H1 (cell line): ENCODE results near the gene CENPP. TPM values are rescaled to one million over a fixed set of nuclear protein-coding genes. Genes with fewer than 3 reads are reported as not detected.
A peak's percentile ranks its signal among the peaks of the same experiment; 100 is the strongest.

Experiments
- CTCF ChIA-PET: fragments of 300-600 bp; sonication (Branson Sonifier 250); formaldehyde crosslinking; loops from one replicate; lab custom pipeline; 2021; ENCODE audit not compliant: partially characterized antibody; lab: Charles Lee
- POLR2A ChIA-PET: fragments of 300-600 bp; sonication (Branson Sonifier 250); formaldehyde crosslinking; loops from one replicate; lab custom pipeline; 2021; ENCODE audit warnings: inconsistent platforms; ENCODE audit not compliant: partially characterized antibody; lab: Charles Lee
- DNase-seq, 2 experiments: peaks; one replicate each; pipeline versions ENCODE4 v3.0.0 to v3.0.0-alpha.2; 2010 to 2022; ENCODE audit warnings: low spot score in 2 of 2, low read depth in 1 of 2, mixed read lengths in 1 of 2
- FAIRE-seq: peaks from 2 replicates; lab custom pipeline; 2011; peaks lifted over from hg19 to GRCh38; lab: Jason Lieb, UNC
- H2AFZ ChIP-seq: 2 replicates; pipeline ENCODE4 v1.8.1; 2012; ENCODE audit warnings: low read length, inconsistent platforms
- H2AK5ac ChIP-seq: 2 replicates; pipeline ENCODE4 v1.6.1; 2013; ENCODE audit warnings: low read depth, low read length
- H2BK120ac ChIP-seq: replicated peaks from 2 replicates; pipeline ENCODE3; 2013; ENCODE audit warnings: low read depth, low read length, inconsistent platforms
- H2BK12ac ChIP-seq: 2 replicates; pipeline ENCODE4 v1.6.1; 2013; ENCODE audit warnings: low read depth, low read length
- H2BK15ac ChIP-seq: 2 replicates; pipeline ENCODE4 v1.6.1; 2013; ENCODE audit warnings: low read length
- H2BK20ac ChIP-seq: 2 replicates; pipeline ENCODE4 v1.6.1; 2013; ENCODE audit warnings: low read length
- H2BK5ac ChIP-seq: 2 replicates; pipeline ENCODE4 v1.6.1; 2013; ENCODE audit warnings: low read depth, low read length
- H3K14ac ChIP-seq: 2 replicates; pipeline ENCODE4 v1.6.1; 2013; ENCODE audit warnings: inconsistent platforms; ENCODE audit not compliant: insufficient read length
- H3K18ac ChIP-seq: 2 replicates; pipeline ENCODE4 v1.6.1; 2013; ENCODE audit warnings: low read length; ENCODE audit errors: extremely low read depth
- H3K23ac ChIP-seq: 2 replicates; pipeline ENCODE4 v1.6.1; 2013; ENCODE audit warnings: inconsistent platforms; ENCODE audit not compliant: insufficient read length
- H3K23me2 ChIP-seq: 2 replicates; pipeline ENCODE4 v1.6.1; 2013; ENCODE audit warnings: low read depth, low read length
- H3K27ac ChIP-seq: 2 replicates; pipeline ENCODE4 v1.6.1; 2011; ENCODE audit warnings: low read depth, low read length, inconsistent platforms
- H3K27me3 ChIP-seq, 4 experiments: replicated peaks in 1 of 4; 1 replicate in 1 of 4; 2 replicates in 3 of 4; pipeline versions ENCODE4 v1.6.1 to v1.8.1; 2011 to 2013; ENCODE audit warnings: low read length in 3 of 4, mild to moderate bottlenecking in 3 of 4, inconsistent platforms in 2 of 4, mixed read lengths in 2 of 4, moderate library complexity in 1 of 4; ENCODE audit not compliant: control insufficient read depth in 3 of 4, insufficient read depth in 3 of 4; ENCODE audit errors: extremely low read depth in 1 of 4
- H3K36me3 ChIP-seq, 4 experiments: 2 replicates each; pipeline versions ENCODE4 v1.6.1 to v1.8.1; 2011 to 2013; ENCODE audit warnings: mild to moderate bottlenecking in 4 of 4, low read length in 3 of 4, moderate library complexity in 2 of 4, control low read depth in 1 of 4, inconsistent platforms in 1 of 4; ENCODE audit not compliant: insufficient read depth in 4 of 4, control insufficient read depth in 2 of 4
- H3K4ac ChIP-seq: replicated peaks from 2 replicates; pipeline ENCODE3; 2013; ENCODE audit warnings: low read length, low read depth, mixed read lengths, inconsistent platforms; ENCODE audit not compliant: insufficient read length
- H3K4me1 ChIP-seq, 4 experiments: replicated peaks in 1 of 4; 1 replicate in 1 of 4; 2 replicates in 3 of 4; pipeline versions ENCODE4 v1.6.1 to v1.8.1; 2011 to 2013; ENCODE audit warnings: low read length in 3 of 4, inconsistent platforms in 2 of 4, mixed read lengths in 1 of 4; ENCODE audit not compliant: insufficient read depth in 4 of 4, control insufficient read depth in 3 of 4
- H3K4me2 ChIP-seq, 2 experiments: 2 replicates each; pipeline versions ENCODE4 v1.6.1 to v1.8.1; 2011 to 2013; ENCODE audit warnings: low read depth in 2 of 2, low read length in 2 of 2, control low read depth in 1 of 2, inconsistent platforms in 1 of 2, mild to moderate bottlenecking in 1 of 2; ENCODE audit not compliant: insufficient read depth in 1 of 2
- H3K4me3 ChIP-seq, 4 experiments: fragments of 200-600, 300-600 bp in 1 of 4; sonication (generic), shearing (Covaris generic), sonication (Bioruptor Twin) in 1 of 4; 2 replicates each; pipeline versions ENCODE4 v1.5.1 to v1.8.1; 2011 to 2016; ENCODE audit warnings: low read length in 4 of 4, low read depth in 3 of 4, control low read depth in 2 of 4, inconsistent platforms in 2 of 4, mild to moderate bottlenecking in 2 of 4, mixed read lengths in 1 of 4, moderate library complexity in 1 of 4; ENCODE audit not compliant: insufficient read depth in 2 of 4; ENCODE audit errors: extremely low read depth in 1 of 4
- H3K56ac ChIP-seq: replicated peaks from 2 replicates; pipeline ENCODE3; 2013; ENCODE audit warnings: low read depth, mild to moderate bottlenecking, mixed read lengths, low read length, inconsistent platforms; ENCODE audit not compliant: insufficient read length
- H3K79me1 ChIP-seq: 2 replicates; pipeline ENCODE4 v1.6.1; 2013; ENCODE audit warnings: low read depth, low read length, control low read depth
- H3K79me2 ChIP-seq, 2 experiments: 2 replicates each; pipeline versions ENCODE4 v1.6.1 to v1.8.1; 2012 to 2013; ENCODE audit warnings: low read length in 2 of 2, mild to moderate bottlenecking in 2 of 2, inconsistent platforms in 1 of 2; ENCODE audit not compliant: insufficient read depth in 2 of 2, control insufficient read depth in 1 of 2
- H3K9ac ChIP-seq, 4 experiments: replicated peaks in 1 of 4; 1 replicate in 1 of 4; 2 replicates in 3 of 4; pipeline versions ENCODE4 v1.6.1 to v1.8.1; 2011 to 2013; ENCODE audit warnings: low read depth in 3 of 4, low read length in 3 of 4, control low read depth in 2 of 4, mild to moderate bottlenecking in 2 of 4, moderate library complexity in 2 of 4, inconsistent platforms in 1 of 4; ENCODE audit errors: extremely low read depth in 1 of 4
- H3K9me3 ChIP-seq, 2 experiments: 2 replicates each; pipeline versions ENCODE4 v1.6.1 to v1.8.1; 2012 to 2013; ENCODE audit warnings: mild to moderate bottlenecking in 2 of 2, moderate library complexity in 2 of 2, control low read depth in 1 of 2, inconsistent platforms in 1 of 2, low read depth in 1 of 2, low read length in 1 of 2, mixed read lengths in 1 of 2; ENCODE audit not compliant: insufficient read depth in 2 of 2
- H4K20me1 ChIP-seq, 2 experiments: replicated peaks in 1 of 2; 2 replicates each; pipeline versions ENCODE3 to v1.8.1; 2011 to 2013; ENCODE audit warnings: inconsistent platforms in 2 of 2, low read length in 2 of 2, mild to moderate bottlenecking in 1 of 2; ENCODE audit not compliant: insufficient read depth in 2 of 2, control insufficient read depth in 1 of 2
- H4K5ac ChIP-seq: 2 replicates; pipeline ENCODE4 v1.6.1; 2013; ENCODE audit warnings: low read length, low read depth, mixed read lengths, inconsistent platforms; ENCODE audit not compliant: insufficient read length
- H4K8ac ChIP-seq: 2 replicates; pipeline ENCODE4 v1.8.0; 2013; ENCODE audit warnings: mild to moderate bottlenecking, moderate library complexity, low read length, inconsistent platforms; ENCODE audit not compliant: insufficient read depth; ENCODE audit errors: extremely low read depth
- H4K91ac ChIP-seq: replicated peaks from 2 replicates; pipeline ENCODE3; 2013; ENCODE audit warnings: low read length, mixed read lengths, inconsistent platforms; ENCODE audit not compliant: insufficient read length
- BACH1 ChIP-seq: IDR thresholded peaks from 2 replicates; pipeline ENCODE4 v1.6.1; 2012; ENCODE audit warnings: low read length, improper control_type of control experiment
- BRCA1 ChIP-seq: IDR thresholded peaks from 2 replicates; pipeline ENCODE4 v1.6.1; 2012; ENCODE audit warnings: low read depth, low read length, improper control_type of control experiment
- EZH2 ChIP-seq: fragments of 200-600 bp; sonication (generic); IDR thresholded peaks from 2 replicates; pipeline ENCODE4 v1.7.1; 2012; ENCODE audit warnings: low read depth, mild to moderate bottlenecking, moderate library complexity, low read length, inconsistent platforms; ENCODE audit not compliant: severe bottlenecking
- HDAC6 ChIP-seq: IDR thresholded peaks from one replicate; pipeline ENCODE4 v1.7.1; 2012; ENCODE audit warnings: low read depth, mild to moderate bottlenecking, inconsistent platforms, low read length, moderate library complexity
- MAFK ChIP-seq: IDR thresholded peaks from 2 replicates; pipeline ENCODE4 v1.6.1; 2012; ENCODE audit warnings: low read depth, mild to moderate bottlenecking, improper control_type of control experiment, low read length
- POU5F1 ChIP-seq: IDR thresholded peaks from 2 replicates; pipeline ENCODE4 v1.6.1; 2011; ENCODE audit warnings: low read depth, mild to moderate bottlenecking, low read length, moderate library complexity
- RAD21 ChIP-seq, 2 experiments: IDR thresholded peaks in 1 of 2; conservative IDR thresholded peaks in 1 of 2; 2 replicates each; pipeline ENCODE4 v1.6.1; 2011; ENCODE audit warnings: low read depth in 2 of 2, low read length in 2 of 2, improper control_type of control experiment in 1 of 2, inconsistent platforms in 1 of 2, mild to moderate bottlenecking in 1 of 2, moderate library complexity in 1 of 2
- RXRA ChIP-seq: IDR thresholded peaks from 2 replicates; pipeline ENCODE4 v1.6.1; 2011; ENCODE audit warnings: low read depth, mild to moderate bottlenecking, low read length, moderate library complexity; ENCODE audit not compliant: insufficient read depth
- SIX5 ChIP-seq: IDR thresholded peaks from 2 replicates; pipeline ENCODE4 v1.6.1; 2011; ENCODE audit warnings: mild to moderate bottlenecking, low read depth, low read length
- WGBS, 2 experiments: shearing (Covaris generic) in 1 of 2; methylation state at CpG; one replicate each; pipeline versions ENCODE4 v1.1.6 to v1.1.7; 2013 to 2015; ENCODE audit warnings: low lambda C conversion rate in 2 of 2, mixed read lengths in 2 of 2, inconsistent platforms in 1 of 2, low coverage in 1 of 2, missing lambda C conversion rate in 1 of 2; ENCODE audit not compliant: insufficient replicate concordance in 2 of 2, insufficient coverage in 1 of 2, insufficient read length in 1 of 2; ENCODE audit errors: extremely low coverage in 1 of 2, missing lambda C conversion rate in 1 of 2; 5-methylcytosine and 5-hydroxymethylcytosine counted together
- polyA plus RNA-seq, 7 experiments: library from polyadenylated mRNA; depleted of rRNA in 3 of 7; stranded (reverse) in 5 of 7; unstranded in 2 of 7; fragments of >200 nt in 5 of 7; fragments of 200-250 nt in 2 of 7; gene quantifications; 1 replicate in 5 of 7; 2 replicates in 1 of 7; 4 replicates in 1 of 7; pipeline versions ENCODE4 v1.2.1 to v1.2.3, GENCODE V29; 2011 to 2013; ENCODE audit warnings: missing spikeins in 2 of 7, mixed read lengths in 2 of 7
- total RNA-seq: library from RNA; stranded (reverse); fragmentation: NEBNext Ultra II Directional; extraction: Animal tissue kit (Norgen Biotek cat#: 25700); gene quantifications from 2 replicates; pipeline ENCODE4 v1.2.1, GENCODE V29; 2021
- TF ChIP-seq, protein P1 (sequence below): IDR thresholded peaks from 2 replicates; pipeline ENCODE4 v1.6.1; 2012; ENCODE audit warnings: inconsistent platforms
- TF ChIP-seq, protein P2 (sequence below): IDR thresholded peaks from 2 replicates; pipeline ENCODE4 v1.6.1; 2011; ENCODE audit warnings: low read length, improper control_type of control experiment

Gene CENPP
- total and polyA plus RNA-seq, 2 of the 8 experiments (the other 6 are each of a cell fraction or from before 2014, with no cell fraction given), result 2.7 to 10.8 TPM

DNA sequence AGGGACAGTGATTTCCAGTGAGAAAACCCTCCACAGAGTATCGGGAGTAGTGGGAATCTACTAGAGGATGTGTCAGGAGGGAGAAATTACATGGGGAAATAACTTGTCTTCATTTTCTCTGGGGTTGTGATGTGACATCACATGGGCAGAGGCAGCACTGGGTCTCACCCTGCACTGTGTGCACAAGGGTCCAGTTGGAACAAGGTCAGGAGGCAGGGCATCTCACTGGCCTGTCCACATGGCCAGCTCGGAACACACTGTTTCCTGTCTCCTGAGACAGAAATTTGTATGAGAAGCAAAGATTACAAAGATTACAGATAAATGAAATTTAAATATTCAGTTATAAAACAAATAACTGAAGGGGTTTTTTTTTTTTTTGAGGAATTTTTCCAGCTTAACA is 272.6 kb downstream of the CENPP start:
- no peaks in the 10 kb centered on the region for H3K79me2 ChIP-seq
- H3K4ac ChIP-seq, result no peak overlapping the region
- no peak overlapping the region for H3K18ac ChIP-seq
- no peak overlapping the region for H2BK20ac ChIP-seq
- no peaks in the 10 kb centered on the region for H3K79me1 ChIP-seq
- H3K27me3 ChIP-seq, result no peaks in the 10 kb centered on the region
- H2BK120ac ChIP-seq, result no peak overlapping the region
- H4K20me1 ChIP-seq, result no peaks in the 10 kb centered on the region
- H2BK5ac ChIP-seq, result no peak overlapping the region
- H3K36me3 ChIP-seq, result no peaks in the 10 kb centered on the region
- no peak overlapping the region for H2AK5ac ChIP-seq
- H2BK15ac ChIP-seq, result no peak overlapping the region
- POLR2A ChIA-PET, result no interaction called here
- no peak overlapping the region for H3K14ac ChIP-seq
- FAIRE-seq (no peak), DNase-seq (no peak)
- no peak overlapping the region for H3K23ac ChIP-seq
- no peaks in the 10 kb centered on the region for H3K9me3 ChIP-seq
- H2AFZ ChIP-seq, result no peak overlapping the region
- 95% methylated on average over 2 of the region's 2 CpGs; no CpG with 5 or more reads in 1 of the 2 experiments for WGBS, 2 experiments
- H3K9ac ChIP-seq, result no peak overlapping the region
- TF ChIP-seq RAD21 (IDR thresholded peaks at IDR 0.05 in 1 of 2, conservative IDR thresholded peaks at IDR 0.05 in 1 of 2; ENCODE audit: low read depth in 2 of 2, low read length in 2 of 2) (no peak), MAFK (no peak), POU5F1 (no peak), BRCA1 (no peak), SIX5 (no peak), BACH1 (no peak), EZH2 (no peak), RXRA (no peak), HDAC6 (no peak)
- TF ChIP-seq, protein P1, sequence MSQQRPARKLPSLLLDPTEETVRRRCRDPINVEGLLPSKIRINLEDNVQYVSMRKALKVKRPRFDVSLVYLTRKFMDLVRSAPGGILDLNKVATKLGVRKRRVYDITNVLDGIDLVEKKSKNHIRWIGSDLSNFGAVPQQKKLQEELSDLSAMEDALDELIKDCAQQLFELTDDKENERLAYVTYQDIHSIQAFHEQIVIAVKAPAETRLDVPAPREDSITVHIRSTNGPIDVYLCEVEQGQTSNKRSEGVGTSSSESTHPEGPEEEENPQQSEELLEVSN, result no peak
- TF ChIP-seq, protein P2, sequence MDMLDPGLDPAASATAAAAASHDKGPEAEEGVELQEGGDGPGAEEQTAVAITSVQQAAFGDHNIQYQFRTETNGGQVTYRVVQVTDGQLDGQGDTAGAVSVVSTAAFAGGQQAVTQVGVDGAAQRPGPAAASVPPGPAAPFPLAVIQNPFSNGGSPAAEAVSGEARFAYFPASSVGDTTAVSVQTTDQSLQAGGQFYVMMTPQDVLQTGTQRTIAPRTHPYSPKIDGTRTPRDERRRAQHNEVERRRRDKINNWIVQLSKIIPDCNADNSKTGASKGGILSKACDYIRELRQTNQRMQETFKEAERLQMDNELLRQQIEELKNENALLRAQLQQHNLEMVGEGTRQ, result no peak
- H3K27ac ChIP-seq, result no peak overlapping the region
- no peaks in the 10 kb centered on the region for H3K23me2 ChIP-seq
- no peak overlapping the region for H2BK12ac ChIP-seq
- H4K91ac ChIP-seq, result peak overlapping the region; percentile 27
- H4K5ac ChIP-seq, result no peak overlapping the region
- H3K4me2 ChIP-seq, result no peak overlapping the region
- no peak overlapping the region for H4K8ac ChIP-seq
- no peak overlapping the region for H3K4me3 ChIP-seq
- H3K4me1 ChIP-seq, result no peaks in the 10 kb centered on the region
- CTCF ChIA-PET, result no interaction called here
- H3K56ac ChIP-seq, result no peak overlapping the region
